ENCODE measurements around the gene OR2M4.

Gene OR2M4

GRCh38 chr1:248196965-248197364, 34.3 kb upstream of the OR2M4 start, which contains the start of gene OR2M3 (continued):
- no peak for TF ChIP-seq GLIS3 (CRISPR knock-in tag; IDR thresholded peaks at IDR 0.05)
- TF ChIP-seq CSRNP3 (CRISPR knock-in tag; IDR thresholded peaks at IDR 0.05): no peak
- TF ChIP-seq TOX (CRISPR knock-in tag; IDR thresholded peaks at IDR 0.05; ENCODE audit: borderline replicate concordance): no peak
- no peak for TF ChIP-seq ZFP3 (CRISPR knock-in tag; IDR thresholded peaks at IDR 0.05)
- no peak for TF ChIP-seq CREB5 (CRISPR knock-in tag; IDR thresholded peaks at IDR 0.05; ENCODE audit: low read depth)

GRCh38 chr1:248215880-248216279, 15.3 kb upstream of the OR2M4 start:
- no peak for ATAC-seq
- TF ChIP-seq CSRNP3 (CRISPR knock-in tag; IDR thresholded peaks at IDR 0.05): no peak
- no peak for TF ChIP-seq PPARA (CRISPR knock-in tag; IDR thresholded peaks at IDR 0.05; ENCODE audit: borderline replicate concordance)
- no peak for TF ChIP-seq GLIS3 (CRISPR knock-in tag; IDR thresholded peaks at IDR 0.05)
- TF ChIP-seq TSHZ2 (CRISPR knock-in tag; IDR thresholded peaks at IDR 0.05): no peak
- no peak for TF ChIP-seq TCF4 (CRISPR knock-in tag; IDR thresholded peaks at IDR 0.05; ENCODE audit: borderline replicate concordance)
- no peak for TF ChIP-seq ZNF70 (CRISPR knock-in tag; IDR thresholded peaks at IDR 0.05)

GRCh38 chr1:248225537-248225936, 5.7 kb upstream of the OR2M4 start:
- ATAC-seq: no peak
- no peak for TF ChIP-seq CREB5 (CRISPR knock-in tag; IDR thresholded peaks at IDR 0.05; ENCODE audit: low read depth)
- TF ChIP-seq GLIS3 (CRISPR knock-in tag; IDR thresholded peaks at IDR 0.05): no peak
- TF ChIP-seq ESRRG (CRISPR knock-in tag; IDR thresholded peaks at IDR 0.05): no peak
- no peak for TF ChIP-seq CSRNP3 (CRISPR knock-in tag; IDR thresholded peaks at IDR 0.05)
- TF ChIP-seq TCF4 (CRISPR knock-in tag; IDR thresholded peaks at IDR 0.05; ENCODE audit: borderline replicate concordance): no peak
- no peak for TF ChIP-seq PPARA (CRISPR knock-in tag; IDR thresholded peaks at IDR 0.05; ENCODE audit: borderline replicate concordance)
- no peak for TF ChIP-seq RARB (CRISPR knock-in tag; IDR thresholded peaks at IDR 0.05)

- no peak for TF ChIP-seq ARNTL (CRISPR knock-in tag; IDR thresholded peaks at IDR 0.05; ENCODE audit: borderline replicate concordance, low read depth)
- TF ChIP-seq TOX (CRISPR knock-in tag; IDR thresholded peaks at IDR 0.05; ENCODE audit: borderline replicate concordance): no peak
- TF ChIP-seq OSR1 (CRISPR knock-in tag; IDR thresholded peaks at IDR 0.05): no peak
- no peak for TF ChIP-seq SNAI2 (CRISPR knock-in tag; IDR thresholded peaks at IDR 0.05)
- no peak for TF ChIP-seq PPARA (CRISPR knock-in tag; IDR thresholded peaks at IDR 0.05; ENCODE audit: borderline replicate concordance)
- TF ChIP-seq TCF4 (CRISPR knock-in tag; IDR thresholded peaks at IDR 0.05; ENCODE audit: borderline replicate concordance): no peak
- no peak for TF ChIP-seq ISL1 (CRISPR knock-in tag; IDR thresholded peaks at IDR 0.05)
- TF ChIP-seq RARB (CRISPR knock-in tag; IDR thresholded peaks at IDR 0.05): no peak
- no peak for TF ChIP-seq ZFP30 (CRISPR knock-in tag; IDR thresholded peaks at IDR 0.05)
- TF ChIP-seq ZNF565 (CRISPR knock-in tag; conservative IDR thresholded peaks at IDR 0.05; ENCODE audit: low read depth): no peak
- no peak for ATAC-seq
These were observed 1.8 kb upstream of the OR2M4 start for GRCh38 chr1:248229360-248229908.
